RPMI8226 (cell line): ENCODE results near the gene CD28.
"Not testable (repeated sequence)": the region's sequence is repeated elsewhere in the genome, so short reads cannot be mapped to it uniquely, and the experiment has no call there.

Experiments
- DNase-seq: peaks from one replicate; pipeline ENCODE4 v3.0.0-alpha.2; 2015

CD28 gene

DNA sequence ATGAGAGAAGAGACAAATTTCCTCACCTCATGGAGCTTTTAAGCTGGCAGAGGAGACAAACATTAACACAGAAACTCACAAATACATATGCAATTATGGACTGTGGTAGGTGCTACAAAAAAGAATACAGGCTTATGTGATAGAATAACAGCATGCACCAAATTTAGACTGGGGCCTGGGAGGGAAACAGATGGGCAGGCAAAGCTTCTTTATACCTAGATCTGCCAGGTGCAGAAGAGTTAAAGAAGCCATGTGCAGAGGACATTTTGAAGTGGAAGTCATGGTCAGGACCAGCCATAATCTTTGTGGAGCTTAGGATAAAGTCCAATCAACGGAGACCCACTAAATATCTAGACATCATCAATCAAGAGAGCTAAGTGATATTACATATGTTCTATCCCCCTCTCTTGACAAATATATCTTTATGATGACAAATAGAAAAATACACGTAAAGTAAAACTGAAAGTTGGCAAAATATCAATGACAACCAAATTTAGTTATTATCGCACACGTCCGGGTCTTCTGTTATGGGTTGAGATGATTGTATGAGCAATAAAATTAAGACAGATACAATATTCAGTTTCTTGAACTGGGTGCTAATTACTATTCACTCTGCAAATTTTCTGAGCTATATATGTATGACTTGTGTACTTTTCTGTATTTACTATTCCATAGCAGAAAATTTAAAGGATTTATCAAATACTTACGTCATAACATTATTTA is 44.1 kb downstream of the CD28 start:
- DNase-seq, result peak; percentile 32

DNA sequence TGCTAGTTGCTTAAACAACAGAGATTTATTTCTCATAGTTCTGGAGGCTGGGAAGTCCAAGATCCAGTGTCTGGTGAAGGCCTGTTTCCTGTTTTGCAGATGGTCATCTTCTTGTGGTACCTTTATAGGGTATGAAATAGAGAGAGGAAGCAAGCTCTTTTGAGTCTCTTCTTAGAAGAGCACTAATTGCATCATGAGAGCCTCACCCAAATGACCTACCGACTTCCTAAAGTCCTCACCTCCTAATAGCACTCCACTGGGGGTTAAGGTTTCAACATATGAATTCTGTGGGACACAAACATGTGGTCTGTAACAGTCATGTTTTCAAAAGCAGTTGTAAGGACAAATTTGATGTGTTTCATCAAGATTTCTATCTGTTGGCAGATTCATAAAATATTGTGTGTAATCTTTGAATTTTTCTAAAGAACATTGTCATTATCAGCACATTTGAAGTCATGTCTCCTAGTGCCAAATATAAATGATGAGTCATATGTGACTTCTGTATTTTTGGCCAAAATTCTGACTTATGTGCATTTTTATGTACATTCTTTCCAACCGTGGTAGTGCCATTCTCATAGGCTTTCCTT is 45.3 kb downstream of the CD28 start:
- DNase-seq, result no peak

DNA sequence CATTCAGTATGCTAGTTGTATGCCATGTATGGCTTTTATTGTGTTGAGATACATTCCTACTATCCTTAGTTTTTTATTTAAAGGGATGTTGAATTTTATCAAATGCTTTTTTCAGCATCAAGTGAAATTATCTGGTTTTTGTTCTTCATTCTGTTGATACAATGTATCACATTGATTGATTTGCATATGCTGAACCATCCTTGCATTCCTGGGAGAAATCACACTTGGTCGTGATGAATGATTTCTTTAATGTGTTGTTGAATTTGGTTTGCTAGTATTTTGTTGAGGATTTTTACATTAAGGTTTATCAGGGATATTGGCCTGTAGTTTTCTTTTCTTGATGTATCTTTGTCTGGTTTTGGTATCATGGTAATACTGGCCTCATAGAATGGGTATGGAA is 49.7 kb downstream of the CD28 start:
- no peak for DNase-seq

DNA sequence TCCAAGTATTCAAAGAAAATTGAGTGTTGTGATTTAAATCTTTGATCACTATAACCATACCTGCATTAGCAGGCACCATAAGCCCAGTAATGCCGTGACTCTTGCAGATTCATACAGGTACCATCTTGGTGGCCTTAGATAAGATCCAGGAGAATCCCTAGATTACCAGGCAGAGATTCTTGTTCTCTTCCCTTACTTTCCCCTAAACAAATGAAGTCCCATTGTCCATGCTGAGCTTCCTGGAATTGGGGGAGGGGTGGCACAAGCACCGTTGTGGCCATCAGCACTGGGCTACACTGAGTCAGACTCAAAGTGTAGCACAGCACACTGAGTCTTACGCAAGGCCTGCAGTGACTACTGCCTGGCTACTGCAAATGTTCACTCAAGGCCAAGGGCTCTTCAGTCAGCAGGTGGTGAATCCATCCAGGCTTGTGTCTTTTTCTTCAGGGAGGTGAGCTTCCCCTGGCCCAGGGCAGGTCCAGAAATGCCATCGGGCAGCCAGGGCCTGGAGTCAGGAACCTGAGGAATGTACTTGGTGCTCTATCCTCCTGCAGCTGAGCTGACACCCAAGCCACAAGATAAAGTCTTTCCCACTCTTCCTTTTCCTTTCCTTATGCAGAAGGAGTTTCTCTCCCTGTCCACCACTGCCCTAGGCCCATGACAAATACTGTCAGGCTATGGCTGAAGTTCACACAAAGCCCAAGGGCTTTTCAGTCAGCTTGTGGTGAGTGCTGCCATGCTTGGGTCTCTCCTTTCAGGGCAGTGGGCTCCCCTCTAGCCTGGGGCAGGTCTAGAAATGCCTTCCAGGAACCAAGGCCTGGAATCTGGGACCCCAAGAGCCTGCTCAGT is 52.6 kb downstream of the CD28 start:
- DNase-seq, result no peak

DNA sequence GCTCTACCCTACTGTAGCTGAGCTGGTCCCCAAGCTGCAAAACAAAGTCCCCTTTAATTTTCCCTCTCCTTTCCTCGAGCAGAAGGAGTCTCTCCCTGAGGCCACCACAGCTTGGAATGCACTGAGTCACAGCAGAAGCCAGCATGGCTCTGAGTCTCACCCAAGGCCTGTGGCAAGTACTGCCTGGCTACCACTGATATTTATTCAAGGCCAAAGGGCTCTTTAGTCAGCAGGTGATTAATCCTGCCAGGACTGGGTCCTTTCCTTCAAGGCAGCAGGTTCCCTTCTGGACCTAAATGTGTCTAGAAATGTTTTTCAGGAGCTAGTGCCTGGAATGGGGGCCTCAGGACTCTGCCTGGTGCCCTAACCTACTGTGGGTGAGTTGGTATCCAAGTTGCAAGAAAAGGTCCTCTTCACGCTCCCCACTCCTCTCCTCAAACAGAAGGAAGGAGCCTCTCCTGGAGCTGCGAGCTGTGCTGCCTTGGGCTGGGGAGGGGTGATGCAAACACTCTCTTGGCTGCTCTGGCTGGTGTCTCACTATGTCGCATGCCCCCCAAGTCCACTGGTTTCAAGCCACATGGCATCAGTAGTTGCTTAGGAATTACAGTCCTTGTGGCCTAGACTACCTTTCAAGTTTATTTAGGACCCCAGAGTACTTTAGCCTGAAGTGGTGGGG is 53.4 kb downstream of the CD28 start:
- no peak for DNase-seq

DNA sequence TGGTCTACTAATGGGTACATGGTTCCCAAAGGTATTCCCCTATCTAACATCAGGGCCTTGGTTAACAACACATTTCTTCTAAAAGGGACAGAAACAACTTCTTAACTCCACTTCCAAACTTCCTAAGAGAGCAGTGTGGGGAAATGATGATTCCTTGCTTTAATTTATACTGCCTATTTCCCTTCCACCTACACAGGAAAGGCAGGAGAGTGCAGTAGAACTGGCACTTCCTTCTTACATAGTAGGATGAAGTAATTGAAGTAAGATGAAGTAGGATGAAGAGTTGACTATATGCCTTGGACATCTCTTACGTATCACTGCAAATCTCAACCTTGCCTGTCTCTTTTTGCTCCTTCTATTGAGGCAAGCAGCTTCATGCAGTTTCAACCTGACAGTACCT is 54.7 kb downstream of the CD28 start:
- DNase-seq, result no peak

DNA sequence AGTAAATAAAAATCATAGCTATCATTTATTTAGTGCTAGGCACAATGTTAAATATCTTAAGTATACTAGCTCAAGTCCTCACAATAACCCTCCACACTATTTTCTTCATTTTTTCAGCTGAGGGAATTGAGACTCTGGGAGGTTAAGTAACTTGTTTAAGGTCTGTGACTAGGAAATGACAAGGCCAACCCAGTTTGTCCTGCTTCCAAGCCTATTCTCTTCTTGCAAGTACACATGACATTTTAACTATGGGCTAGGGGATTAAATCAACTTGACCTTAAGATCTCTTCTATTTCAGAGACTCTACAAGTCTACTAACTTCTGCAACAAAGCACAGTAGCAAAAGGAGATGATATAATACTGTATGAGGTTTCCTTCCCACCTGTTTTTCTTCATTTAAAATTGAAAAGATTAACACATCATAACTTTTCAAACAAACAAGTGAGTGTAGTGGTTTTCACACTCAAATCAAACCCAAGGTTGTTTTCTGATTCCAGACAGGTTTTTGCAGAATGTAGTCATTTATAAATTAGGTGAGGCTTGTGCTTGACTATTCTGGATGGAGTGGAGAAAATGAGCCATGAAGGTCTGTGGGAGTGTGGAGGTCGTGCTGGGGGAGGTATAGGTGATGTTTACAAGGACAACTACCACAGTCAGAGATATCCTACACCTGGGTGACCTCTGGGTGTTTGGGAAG is 57.0 kb downstream of the CD28 start:
- DNase-seq, result no peak

DNA sequence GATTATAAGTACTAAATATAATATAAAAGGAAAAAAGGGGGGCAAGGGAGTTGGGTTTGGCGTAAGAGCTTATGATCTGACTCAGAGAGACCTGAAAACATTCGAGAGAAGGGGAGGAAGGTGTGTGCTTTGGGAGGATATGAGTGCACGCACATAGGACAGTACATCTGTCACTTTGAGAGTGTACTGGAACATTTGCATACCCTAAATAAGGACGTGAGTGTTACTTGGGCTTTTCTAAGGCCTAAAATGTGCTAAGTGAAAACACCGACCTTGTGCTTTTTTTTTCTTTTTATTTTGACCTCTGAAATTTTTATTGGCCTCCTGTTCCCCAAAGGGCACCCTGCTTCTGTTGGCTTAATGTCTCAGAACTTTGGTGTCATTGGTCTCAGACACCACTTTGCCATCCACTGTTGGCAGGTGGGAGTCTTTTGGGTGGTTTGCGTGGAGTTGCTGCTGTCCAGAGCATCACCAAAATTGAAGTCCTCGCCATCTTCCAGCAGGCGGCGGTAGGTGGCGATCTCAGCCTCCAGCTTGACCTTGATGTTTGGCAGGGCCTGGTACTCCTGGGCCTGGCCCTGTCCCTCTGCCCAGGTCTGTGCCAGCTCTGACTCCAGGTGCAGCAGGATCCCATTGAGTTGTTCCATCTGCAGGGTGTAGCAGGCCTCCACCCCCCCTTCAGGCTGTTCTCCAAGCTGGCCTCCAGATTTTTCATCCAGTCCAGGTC is 57.7 kb downstream of the CD28 start:
- no peak for DNase-seq

DNA sequence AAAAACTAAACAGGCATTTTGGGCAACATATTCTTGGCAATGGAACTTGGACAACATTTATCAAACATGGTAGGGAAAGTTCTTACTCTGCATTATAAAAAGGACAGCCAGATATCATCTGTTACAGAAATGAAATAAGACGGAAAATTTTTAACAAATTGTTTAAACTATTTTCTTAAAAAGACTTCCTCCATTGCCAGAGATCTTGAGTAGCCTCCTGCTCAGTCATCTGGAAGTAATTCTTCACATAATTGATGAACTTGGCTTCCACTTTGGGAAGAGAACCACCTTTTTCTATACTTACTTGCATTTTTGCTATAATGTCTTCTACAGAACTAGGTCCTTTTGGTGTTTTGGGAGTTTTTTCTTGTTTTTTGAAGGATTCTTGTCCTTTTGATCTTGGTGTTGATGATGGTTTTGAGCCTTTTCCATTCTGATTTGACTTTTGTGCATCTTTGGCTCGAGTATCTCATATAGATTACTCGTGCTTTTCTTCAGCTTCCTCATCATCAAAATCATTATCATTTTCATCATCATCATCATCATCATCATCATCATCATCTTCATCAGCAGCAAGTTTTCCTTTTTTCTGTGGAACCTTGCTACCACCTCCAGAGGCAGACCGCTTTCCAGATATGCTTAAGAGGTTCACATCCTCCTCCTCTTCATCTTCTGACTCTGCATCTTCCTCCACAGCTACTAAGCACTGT is 66.2 kb downstream of the CD28 start:
- DNase-seq, result no peak

DNA sequence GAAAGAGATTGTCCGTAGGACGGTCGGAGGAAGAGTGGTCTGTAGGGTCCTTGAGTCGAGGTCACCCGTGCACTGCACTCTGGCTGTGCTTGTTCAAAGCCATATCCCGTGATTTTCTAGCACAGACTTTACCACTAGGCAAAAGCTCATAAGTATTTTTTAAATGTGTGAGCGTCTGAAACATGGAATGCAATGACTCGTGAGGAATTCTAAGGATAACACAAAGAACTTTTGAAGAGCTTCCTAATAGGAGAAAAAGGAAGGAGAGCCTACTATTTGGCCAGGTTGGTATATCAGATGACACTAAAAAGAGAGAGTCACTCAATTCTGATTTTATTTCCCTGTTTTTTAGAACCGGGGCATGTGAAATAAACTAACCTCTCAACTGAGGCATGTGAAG is 68.3 kb downstream of the CD28 start:
- no peak for DNase-seq

DNA sequence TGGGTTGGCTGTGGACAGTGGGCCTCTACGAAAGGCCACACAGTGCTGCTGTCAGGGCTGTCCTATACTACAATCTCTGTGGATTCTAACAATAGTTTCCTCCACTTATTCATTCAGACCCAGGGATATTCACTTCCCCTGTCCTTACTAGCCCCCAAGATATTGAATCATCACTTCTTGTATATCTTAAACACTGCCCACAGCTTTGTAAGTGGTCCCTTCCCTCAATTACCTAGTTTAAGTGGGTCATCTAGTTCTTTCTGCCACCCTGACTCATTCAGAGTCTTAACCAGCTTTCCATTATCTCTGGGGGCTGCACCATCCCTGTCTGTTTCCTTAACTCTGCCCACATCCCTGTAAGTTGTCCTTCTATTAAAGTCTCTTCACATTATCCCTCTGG is 69.2 kb downstream of the CD28 start:
- DNase-seq, result no peak

DNA sequence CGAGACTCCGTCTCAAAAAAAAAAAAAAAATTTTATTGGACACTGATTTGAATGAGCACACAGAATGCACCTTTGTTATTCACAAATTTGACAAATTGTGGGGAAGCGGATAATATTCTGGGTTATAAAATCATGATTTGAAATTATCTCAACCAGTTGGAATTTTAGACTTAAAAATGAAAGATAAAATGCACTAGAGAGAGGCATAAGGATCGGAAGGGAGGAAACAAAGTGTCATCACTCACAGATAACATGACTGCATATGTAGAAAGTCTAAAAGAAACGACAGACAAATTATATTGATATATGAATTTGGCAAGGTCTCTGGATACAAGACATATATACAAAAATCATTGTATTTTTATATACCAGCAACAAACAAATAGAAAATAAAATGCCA is 70.6 kb downstream of the CD28 start:
- DNase-seq, result no peak

DNA sequence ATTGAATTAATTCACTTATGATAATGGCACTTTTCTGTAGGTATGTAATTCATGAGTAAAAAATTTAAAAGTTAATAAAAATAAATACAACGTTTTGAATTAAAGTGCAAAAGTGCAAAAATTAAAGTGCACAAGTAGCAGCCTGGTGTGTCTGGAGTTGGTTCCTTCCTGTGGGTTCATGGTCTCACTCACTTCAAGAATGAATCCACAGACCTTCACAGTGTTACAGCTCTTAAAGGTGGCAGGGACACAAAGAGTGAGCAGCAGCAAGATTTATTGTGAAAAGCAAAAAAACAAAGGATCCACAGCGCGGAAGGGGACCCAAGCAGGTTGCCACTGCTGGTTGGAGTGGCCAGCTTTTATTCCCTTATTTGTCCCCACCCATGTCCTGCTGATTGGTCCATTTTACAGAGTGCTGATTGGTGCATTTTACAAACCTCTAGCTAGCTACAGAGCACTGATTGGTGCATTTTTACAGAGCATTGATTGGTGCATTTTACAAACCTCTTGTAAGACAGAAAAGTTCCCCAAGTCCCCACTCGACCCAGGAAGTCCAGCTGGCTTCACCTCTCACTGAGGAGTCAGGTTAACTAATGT is 73.1 kb downstream of the CD28 start:
- not testable (repeated sequence) for DNase-seq

DNA sequence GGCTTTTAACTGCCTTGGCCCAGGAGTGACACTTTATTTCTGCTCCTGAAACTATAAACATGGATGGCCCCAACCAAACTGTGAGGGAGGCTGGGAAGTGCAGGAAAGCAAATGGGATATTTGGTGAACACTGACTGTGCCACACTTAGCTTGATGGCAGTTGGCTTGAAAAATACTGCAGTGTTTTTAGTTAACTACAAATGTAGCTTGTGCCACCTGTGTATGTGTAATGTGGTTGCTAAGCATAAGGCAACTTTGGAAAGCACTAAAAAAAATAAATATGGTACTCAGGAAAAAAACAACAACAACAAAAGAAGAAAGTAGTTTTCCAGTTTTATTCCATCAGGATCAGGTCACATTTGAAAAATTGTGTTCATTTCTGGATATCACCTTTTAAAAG is 73.8 kb downstream of the CD28 start:
- no peak for DNase-seq

DNA sequence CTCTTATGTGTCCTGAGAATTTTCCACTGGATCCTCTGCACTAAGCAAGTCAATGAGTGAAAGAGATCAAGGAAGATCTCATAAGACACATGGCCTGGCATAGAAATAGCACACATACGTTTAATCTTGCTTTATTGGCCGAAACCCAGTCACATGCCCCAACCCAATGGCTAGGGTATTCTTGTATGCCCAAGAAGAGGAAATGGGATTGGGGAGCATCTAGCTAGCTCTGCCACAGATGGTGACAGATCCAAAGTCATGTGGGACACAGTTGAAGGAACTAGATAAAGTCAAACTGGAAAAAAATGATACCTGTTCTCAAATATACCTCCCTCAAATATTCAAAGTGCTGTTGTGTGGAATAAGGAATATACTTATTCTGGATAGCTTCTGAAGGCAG is 74.7 kb downstream of the CD28 start:
- DNase-seq, result no peak

DNA sequence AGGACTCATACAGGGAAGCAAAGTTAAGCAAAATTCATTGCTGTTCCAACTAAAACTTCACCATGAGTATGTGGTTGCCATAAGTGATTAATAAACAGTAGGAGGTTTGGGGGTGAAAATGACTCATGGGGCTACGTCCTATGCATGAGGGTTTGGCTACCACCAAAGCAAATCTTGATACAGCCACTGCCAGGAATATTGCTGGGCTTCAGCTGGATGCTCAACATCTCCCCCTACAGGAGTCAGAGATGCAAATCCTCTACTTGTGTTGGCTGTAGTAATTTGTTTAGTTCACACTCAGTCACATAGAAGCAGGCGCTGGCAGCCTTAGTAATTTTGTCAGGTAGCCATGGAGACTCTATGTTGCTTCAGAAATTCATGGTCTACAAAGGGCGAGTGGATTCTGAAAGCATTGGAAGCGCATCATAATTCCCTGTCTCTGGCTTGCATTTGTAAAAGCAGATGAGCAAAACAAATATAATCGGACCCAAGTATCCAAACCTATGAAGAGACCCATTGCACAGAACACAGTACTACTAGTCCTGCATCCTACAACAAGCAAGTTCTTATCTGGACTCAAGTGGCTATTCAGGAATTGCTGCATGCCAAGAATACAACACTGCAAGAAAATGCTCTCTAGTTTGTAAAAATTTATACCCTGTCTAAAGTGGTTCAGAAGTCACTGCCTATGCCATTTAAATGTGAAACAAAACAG is 76.0 kb downstream of the CD28 start:
- DNase-seq, result peak; percentile 70

DNA sequence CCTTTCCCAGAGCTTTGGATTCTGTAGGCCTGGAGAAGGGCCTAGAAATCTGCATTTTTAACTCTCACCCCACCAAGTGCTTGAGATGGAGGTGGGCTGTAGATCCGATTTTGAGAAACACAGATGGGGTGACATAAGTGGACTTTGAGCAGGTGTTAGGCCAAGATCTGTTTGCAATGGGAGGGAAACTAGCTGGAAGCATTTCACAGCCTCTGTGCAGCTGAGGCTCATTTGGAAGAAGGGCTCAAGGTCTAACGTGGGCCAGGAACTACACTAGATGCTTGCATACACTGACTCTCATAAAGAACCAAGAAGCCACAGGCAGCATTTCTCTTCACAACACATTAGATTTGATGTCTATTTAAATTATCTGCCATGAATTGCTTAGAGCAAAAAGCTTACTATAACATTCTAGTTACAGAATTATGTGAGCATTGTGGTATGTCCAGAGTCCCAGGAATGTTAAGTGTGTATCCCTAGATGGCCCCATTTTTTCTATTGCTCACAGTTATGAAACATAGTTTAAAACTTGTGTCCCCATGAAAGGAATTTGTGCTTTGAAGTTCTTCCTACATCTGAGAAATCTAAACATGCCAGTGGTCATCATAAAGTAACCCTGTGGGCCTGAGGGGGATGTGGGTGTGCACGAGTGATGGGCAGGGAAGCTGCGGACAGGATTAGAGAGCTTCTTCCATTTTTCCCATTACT is 77.2 kb downstream of the CD28 start:
- no peak for DNase-seq

DNA sequence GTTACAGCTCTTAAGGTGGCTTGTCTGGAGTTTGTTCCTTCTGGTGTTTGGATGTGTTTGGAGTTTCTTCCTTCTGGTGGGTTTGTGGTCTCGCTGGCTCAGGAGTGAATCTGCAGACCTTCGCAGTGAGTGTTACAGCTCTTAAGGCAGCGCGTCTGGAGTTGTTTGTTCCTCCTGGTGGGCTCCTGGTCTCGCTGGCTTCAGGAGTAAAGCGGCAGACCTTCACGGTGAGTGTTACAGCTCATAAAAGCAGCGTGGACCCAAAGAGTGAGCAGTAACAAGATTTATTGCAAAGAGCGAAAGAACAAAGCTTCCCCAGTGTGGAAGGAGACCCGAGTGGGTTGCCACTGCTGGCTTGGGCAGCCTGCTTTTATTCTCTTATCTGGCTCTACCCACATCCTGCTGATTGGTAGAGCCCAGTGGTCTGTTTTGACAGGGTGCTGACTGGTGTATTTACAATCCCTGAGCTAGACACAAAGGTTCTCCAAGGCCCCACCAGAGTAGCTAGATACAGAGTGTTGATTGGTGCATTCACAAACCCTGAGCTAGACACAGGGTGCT is 78.4 kb downstream of the CD28 start:
- not testable (repeated sequence) for DNase-seq

DNA sequence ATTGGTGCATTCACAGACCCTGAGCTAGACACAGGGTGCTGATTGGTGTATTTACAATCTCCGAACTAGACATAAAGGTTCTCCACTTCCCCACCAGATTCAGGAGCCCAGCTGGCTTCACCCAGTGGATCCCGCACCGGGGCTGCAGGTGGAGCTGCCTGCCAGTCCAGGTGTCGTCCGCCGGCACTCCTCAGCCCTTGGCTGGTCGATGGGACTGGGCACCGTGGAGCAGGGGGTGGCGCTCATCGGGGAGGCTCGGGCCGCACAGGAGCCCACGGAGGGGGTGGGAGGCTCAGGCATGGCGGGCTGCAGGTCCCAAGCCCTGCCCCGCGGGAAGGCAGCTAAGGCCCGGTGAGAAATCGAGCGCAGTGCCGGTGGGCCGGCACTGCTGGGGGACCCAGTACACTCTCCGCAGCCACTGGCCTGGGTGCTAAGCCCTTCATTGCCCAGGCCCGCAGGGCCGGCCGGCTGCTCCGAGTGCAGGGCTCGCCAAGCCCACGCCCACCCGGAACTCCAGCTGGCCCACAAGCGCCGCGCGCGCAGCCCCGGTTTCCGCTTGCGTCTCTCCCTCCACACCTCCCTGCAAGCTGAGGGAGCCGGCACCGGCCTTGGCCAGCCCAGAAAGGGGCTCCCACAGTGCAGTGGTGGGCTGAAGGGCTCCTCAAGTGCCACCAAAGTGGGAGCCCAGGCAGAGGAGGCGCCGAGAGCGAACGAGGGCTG is 79.1 kb downstream of the CD28 start:
- DNase-seq, result not testable (repeated sequence)
